CD4-positive, alpha-beta T cell treated with Interleukin-4 for 1 hour (primary cell): Measurements from ENCODE around the gene GAL.

ENCODE experiments used
- DNase-seq, 2 donors: peaks; one replicate each; pipeline ENCODE4 v3.0.0-alpha.2; 2020 to 2022

The GAL gene

GRCh38 chr11:68714060-68714856 lies 29.9 kb downstream of the GAL start:
- DNase-seq, result no peak

GRCh38 chr11:68715456-68716122 lies 31.2 kb downstream of the GAL start:
- no peak for DNase-seq

GRCh38 chr11:68721075-68721474 lies 36.7 kb downstream of the GAL start:
- DNase-seq, result no peak

- no peak for DNase-seq
Measured at GRCh38 chr11:68722143-68722542, 37.8 kb downstream of the GAL start.

- no peak for DNase-seq
Measured at GRCh38 chr11:68724293-68724692, 39.9 kb downstream of the GAL start.

GRCh38 chr11:68727783-68728182 lies 43.4 kb downstream of the GAL start:
- no peak for DNase-seq

GRCh38 chr11:68734111-68734510 lies 49.8 kb downstream of the GAL start:
- DNase-seq, result no peak

GRCh38 chr11:68735125-68735524 lies 50.8 kb downstream of the GAL start:
- DNase-seq, result no peak

- no peak for DNase-seq
Measured at GRCh38 chr11:68735646-68736045, 51.3 kb downstream of the GAL start.
